MM.1S (cell line): Measurements from ENCODE around the gene MSS51.

Experiments used
- DNase-seq: peaks from one replicate; pipeline ENCODE4 v3.0.0-alpha.2; 2015
- H2AFZ ChIP-seq: fragments of 300-600 bp; sonication (generic); 2 replicates; pipeline ENCODE4 v1.6.0; 2016; ENCODE audit warnings: antibody characterized with exemption, low read length
- H3F3A ChIP-seq: fragments of 300-600 bp; sonication (generic); 2 replicates; pipeline ENCODE4 v1.6.1; 2016; ENCODE audit warnings: mild to moderate bottlenecking, antibody characterized with exemption, low read length, moderate library complexity, mixed read lengths; ENCODE audit not compliant: insufficient read depth
- H3K27ac ChIP-seq: fragments of 300-600 bp; sonication (generic); 2 replicates; pipeline ENCODE4 v1.5.1; 2016; ENCODE audit warnings: mild to moderate bottlenecking, low read length
- H3K27me3 ChIP-seq: fragments of 300-600 bp; sonication (generic); replicated peaks from 2 replicates; pipeline ENCODE4 v1.6.0; 2016; ENCODE audit warnings: low read length; ENCODE audit not compliant: insufficient read depth
- H3K36me3 ChIP-seq: fragments of 300-600 bp; sonication (generic); replicated peaks from 2 replicates; pipeline ENCODE4 v1.6.1; 2016; ENCODE audit warnings: mild to moderate bottlenecking, low read length, mixed read lengths; ENCODE audit not compliant: insufficient read depth
- H3K4me1 ChIP-seq: fragments of 300-600 bp; sonication (generic); 2 replicates; pipeline ENCODE4 v1.6.1; 2016; ENCODE audit warnings: low read length, mixed read lengths
- H3K4me2 ChIP-seq: fragments of 300-600 bp; sonication (generic); 2 replicates; pipeline ENCODE4 v1.6.0; 2016; ENCODE audit warnings: low read depth, low read length
- H3K4me3 ChIP-seq: fragments of 300-600 bp; sonication (generic); 2 replicates; pipeline ENCODE4 v1.5.1; 2016; ENCODE audit warnings: low read length, mixed read lengths
- H3K79me2 ChIP-seq: fragments of 300-600 bp; sonication (generic); 2 replicates; pipeline ENCODE4 v1.6.1; 2016; ENCODE audit warnings: mixed run types, low read length, mixed read lengths
- H3K9ac ChIP-seq: fragments of 300-600 bp; sonication (generic); 2 replicates; pipeline ENCODE4 v1.6.1; 2016; ENCODE audit warnings: low read length, mixed read lengths
- H3K9me2 ChIP-seq: fragments of 300-600 bp; sonication (generic); replicated peaks from 2 replicates; pipeline ENCODE4 v1.6.1; 2016; ENCODE audit warnings: mild to moderate bottlenecking, low read length, mixed read lengths; ENCODE audit not compliant: insufficient read depth
- H3K9me3 ChIP-seq: fragments of 300-600 bp; sonication (generic); replicated peaks from 2 replicates; pipeline ENCODE4 v1.6.1; 2016; ENCODE audit warnings: mild to moderate bottlenecking, low read length, mixed read lengths; ENCODE audit not compliant: insufficient read depth
- H4K20me1 ChIP-seq: fragments of 300-600 bp; sonication (generic); 2 replicates; pipeline ENCODE4 v1.6.1; 2016; ENCODE audit warnings: mild to moderate bottlenecking, low read length, moderate library complexity, mixed read lengths; ENCODE audit not compliant: insufficient read depth
- CTCF ChIP-seq: fragments of 300-600 bp; sonication (generic); IDR thresholded peaks from 2 replicates; pipeline ENCODE4 v1.5.1; 2016; ENCODE audit warnings: antibody characterized with exemption, low read length, mixed read lengths
- EZH2 ChIP-seq: fragments of 300-600 bp; sonication (generic); optimal IDR thresholded peaks from 2 replicates; pipeline ENCODE3; 2017; ENCODE audit warnings: low read depth, mild to moderate bottlenecking, antibody characterized with exemption, low read length, mixed read lengths
- EZH2phosphoT487 ChIP-seq: fragments of 300-600 bp; sonication (generic); IDR thresholded peaks from 2 replicates; pipeline ENCODE4 v1.6.1; 2018; ENCODE audit warnings: antibody characterized with exemption, low read length

MSS51 gene

GRCh38 chr10:73433538-73433867 lies at the start of gene MSS51:
Gene MSS51, minus strand, starts transcription at chr10:73433561. Its CDS starts 5,277 bp downstream, at chr10:73428284.
- H3K9ac ChIP-seq = no peak within 1 kb of the TSS
- H3K9me2 ChIP-seq = no peaks in the 10 kb centered on the region
- no peaks in the 10 kb centered on the region for H3F3A ChIP-seq
- H3K4me2 ChIP-seq = no peak within 1 kb of the TSS
- H3K9me3 ChIP-seq = no peaks in the 10 kb centered on the region
- no peak for TF ChIP-seq EZH2
- no peak for TF ChIP-seq EZH2phosphoT487
- TF ChIP-seq CTCF = no peak
- H2AFZ ChIP-seq = no peak within 1 kb of the TSS
- H3K27me3 ChIP-seq = no peaks in the 10 kb centered on the region
- H3K4me1 ChIP-seq = no peaks in the 10 kb centered on the region
- H3K4me3 ChIP-seq = no peak within 1 kb of the TSS
- H4K20me1 ChIP-seq = no peaks in the 10 kb centered on the region
- DNase-seq = no peak
- H3K27ac ChIP-seq = no peak within 1 kb of the TSS
- no peaks in the 10 kb centered on the region for H3K36me3 ChIP-seq
- no peaks in the 10 kb centered on the region for H3K79me2 ChIP-seq

- peaks cover 4% of the 10 kb centered on the region; the same call in 1 of the 2 replicates for H3F3A ChIP-seq
- H3K36me3 ChIP-seq = peaks cover 3% of the 10 kb centered on the region
- no peaks in the 10 kb centered on the region for H3K9me3 ChIP-seq
- no peak overlapping the region for H2AFZ ChIP-seq
- H3K9ac ChIP-seq = no peak overlapping the region
- DNase-seq = no peak
- no peaks in the 10 kb centered on the region for H4K20me1 ChIP-seq
- no peak overlapping the region for H3K4me2 ChIP-seq
- TF ChIP-seq EZH2 (no peak), CTCF (no peak), EZH2phosphoT487 (no peak)
- no peak overlapping the region for H3K27ac ChIP-seq
- no peak overlapping the region for H3K4me3 ChIP-seq
- H3K27me3 ChIP-seq = no peaks in the 10 kb centered on the region
- H3K9me2 ChIP-seq = no peaks in the 10 kb centered on the region
- H3K79me2 ChIP-seq = peaks cover 6% of the 10 kb centered on the region; the same call in 1 of the 2 replicates
- H3K4me1 ChIP-seq = no peaks in the 10 kb centered on the region
Observed at GRCh38 chr10:73480158-73480557, 46.8 kb upstream of the MSS51 start.

- Histone ChIP-seq H2AFZ (no peak overlapping the region), H3K9me3 (no peaks in the 10 kb centered on the region), H3K27ac (no peak overlapping the region), H3K4me2 (no peak overlapping the region), H3K36me3 (peaks cover 3% of the 10 kb centered on the region), H3K79me2 (peaks cover 6% of the 10 kb centered on the region; the same call in 1 of the 2 replicates), H3K4me1 (no peaks in the 10 kb centered on the region), H3K9me2 (no peaks in the 10 kb centered on the region), H3F3A (peaks cover 4% of the 10 kb centered on the region; the same call in 1 of the 2 replicates), H3K27me3 (no peaks in the 10 kb centered on the region), H4K20me1 (no peaks in the 10 kb centered on the region), H3K4me3 (no peak overlapping the region), H3K9ac (no peak overlapping the region)
- no peak for DNase-seq
- no peak for TF ChIP-seq CTCF
- TF ChIP-seq EZH2 = no peak
- no peak for TF ChIP-seq EZH2phosphoT487
Observed at GRCh38 chr10:73478636-73479035, 45.3 kb upstream of the MSS51 start.
